Central memory CD8-positive, alpha-beta T cell (primary cell): ENCODE data around the gene TAF13.
A peak's percentile ranks its signal among the peaks of the same experiment; 100 is the strongest.

ENCODE experiments used
- ATAC-seq: fragments of 150-1000 bp; cut with Tn5 transposase; replicated peaks from 2 replicates; pipeline ENCODE4 v1.10.0; 2022; ENCODE audit warnings: mild to moderate bottlenecking, moderate FRiP score, moderate number of reproducible peaks; ENCODE audit not compliant: poor library complexity, severe bottlenecking; ENCODE audit errors: extremely low read depth
- DNase-seq, 2 donors: peaks; one replicate each; pipeline ENCODE4 v3.0.0; 2021; ENCODE audit warnings: low spot score in 2 of 2
- H3K27ac Mint-ChIP-seq: one replicate; pipeline ENCODE4 v1.8.0; 2022; ENCODE audit warnings: low read depth, mild to moderate bottlenecking, moderate library complexity, mixed read lengths
- H3K27me3 Mint-ChIP-seq: one replicate; pipeline ENCODE4 v1.8.0; 2022; ENCODE audit warnings: mixed read lengths
- H3K36me3 Mint-ChIP-seq: one replicate; pipeline ENCODE4 v1.8.0; 2022; ENCODE audit warnings: mild to moderate bottlenecking, moderate library complexity, mixed read lengths; ENCODE audit not compliant: insufficient read depth
- H3K4me1 Mint-ChIP-seq: one replicate; pipeline ENCODE4 v1.8.0; 2022; ENCODE audit warnings: mixed read lengths
- H3K4me3 Mint-ChIP-seq: one replicate; pipeline ENCODE4 v1.8.0; 2022; ENCODE audit warnings: mild to moderate bottlenecking, moderate library complexity, mixed read lengths
- H3K9me3 Mint-ChIP-seq: one replicate; pipeline ENCODE4 v1.8.0; 2022; ENCODE audit warnings: mixed read lengths

The TAF13 gene

DNA sequence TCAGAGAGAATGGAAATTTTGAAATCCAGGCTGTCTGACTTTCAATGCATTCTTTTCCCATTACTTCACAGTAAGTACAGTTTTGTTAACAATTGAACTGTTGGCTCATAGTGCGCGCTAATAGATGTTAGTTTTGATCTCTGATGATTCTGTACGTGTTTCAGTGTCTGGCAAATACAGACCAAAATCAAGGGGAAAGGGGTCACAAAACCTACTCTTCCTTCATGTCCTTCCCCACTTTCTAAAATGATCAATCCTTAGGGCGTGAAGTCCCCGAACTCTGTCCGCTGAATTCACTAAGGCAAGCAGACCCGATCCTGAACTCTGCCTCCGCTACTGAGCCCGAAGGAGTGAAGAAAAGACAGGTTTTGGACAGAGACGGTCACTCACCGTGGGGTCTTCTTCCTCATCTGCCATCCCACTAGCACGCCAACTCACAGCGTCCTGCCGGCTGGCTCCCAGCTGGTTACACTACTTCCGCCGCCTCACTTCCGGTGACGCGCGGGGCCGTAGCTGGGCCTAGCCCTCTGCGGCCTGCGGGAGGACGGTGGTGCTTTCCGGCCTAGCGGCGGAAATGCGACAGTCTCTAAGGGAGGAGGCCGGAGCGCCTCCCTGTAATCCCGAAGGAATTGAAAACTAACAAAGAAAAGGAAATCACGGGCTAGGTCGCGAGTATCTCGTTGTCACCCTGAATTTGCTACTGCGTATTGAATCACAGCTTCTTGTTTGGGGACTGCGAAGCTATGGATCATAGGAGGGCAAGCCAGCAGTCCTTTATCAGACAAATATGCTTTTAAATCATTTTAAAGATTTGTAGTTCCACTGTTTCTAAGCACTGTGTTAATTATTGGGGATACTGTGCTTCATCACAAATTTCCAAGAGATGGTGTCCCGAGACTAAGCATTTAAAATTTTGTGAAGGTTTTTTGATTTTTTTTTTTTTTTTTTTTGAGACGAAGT lies at the start of gene TAF13:
TSS of gene TAF13 (minus strand) at position 473 of the 960 bp plus-strand sequence. CDS start at position 417, 56 bp downstream.
- H3K4me3 Mint-ChIP-seq = peak within 1 kb of the TSS; percentile 95
- no peaks in the 10 kb centered on the region for H3K9me3 Mint-ChIP-seq
- H3K27me3 Mint-ChIP-seq = no peaks in the 10 kb centered on the region
- H3K4me1 Mint-ChIP-seq = peaks cover 29% of the 10 kb centered on the region
- DNase-seq (peak; percentile 70 to 72), ATAC-seq (peak; percentile 98)
- H3K27ac Mint-ChIP-seq = peak within 1 kb of the TSS; percentile 98
- H3K36me3 Mint-ChIP-seq = peaks cover 19% of the 10 kb centered on the region

GRCh38 chr1:109120356-109120755 lies 44.6 kb upstream of the TAF13 start:
- no peak overlapping the region for H3K27ac Mint-ChIP-seq
- H3K4me1 Mint-ChIP-seq = no peaks in the 10 kb centered on the region
- DNase-seq (no peak), ATAC-seq (no peak)
- no peak overlapping the region for H3K4me3 Mint-ChIP-seq
- H3K36me3 Mint-ChIP-seq = peaks cover 3% of the 10 kb centered on the region
- no peaks in the 10 kb centered on the region for H3K9me3 Mint-ChIP-seq
- H3K27me3 Mint-ChIP-seq = no peaks in the 10 kb centered on the region

DNA sequence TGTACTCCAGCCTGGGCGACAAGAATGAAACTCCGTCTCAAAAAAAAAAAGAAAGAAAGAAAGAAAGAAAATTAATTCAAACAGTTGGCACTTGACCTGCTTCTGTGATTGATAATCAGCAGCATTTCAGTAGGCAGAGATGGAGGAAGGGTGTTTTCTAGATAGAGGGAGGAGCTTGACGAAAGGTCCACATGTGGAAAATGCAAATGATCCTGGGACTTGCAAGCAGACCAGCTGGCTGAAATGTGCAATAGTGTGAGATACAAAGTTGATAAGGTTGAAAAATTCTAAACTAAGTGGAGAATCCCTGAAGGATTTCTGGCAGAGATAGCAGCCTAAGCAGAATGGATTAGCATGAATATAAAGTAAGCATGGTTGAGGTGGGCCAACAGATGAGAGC lies 42.3 kb upstream of the TAF13 start:
- H3K27ac Mint-ChIP-seq = no peak overlapping the region
- DNase-seq = no peak
- no peak overlapping the region for H3K4me3 Mint-ChIP-seq
- no peak for ATAC-seq
- H3K9me3 Mint-ChIP-seq = no peaks in the 10 kb centered on the region
- peaks cover 16% of the 10 kb centered on the region for H3K4me1 Mint-ChIP-seq
- peaks cover 12% of the 10 kb centered on the region for H3K36me3 Mint-ChIP-seq
- H3K27me3 Mint-ChIP-seq = no peaks in the 10 kb centered on the region

GRCh38 chr1:109116286-109116685 lies 40.5 kb upstream of the TAF13 start:
- Mint-ChIP-seq H3K36me3 (peaks cover 17% of the 10 kb centered on the region), H3K27ac (no peak overlapping the region), H3K27me3 (no peaks in the 10 kb centered on the region), H3K9me3 (no peaks in the 10 kb centered on the region), H3K4me1 (peaks cover 24% of the 10 kb centered on the region), H3K4me3 (no peak overlapping the region)
- ATAC-seq = no peak
- no peak for DNase-seq

DNA sequence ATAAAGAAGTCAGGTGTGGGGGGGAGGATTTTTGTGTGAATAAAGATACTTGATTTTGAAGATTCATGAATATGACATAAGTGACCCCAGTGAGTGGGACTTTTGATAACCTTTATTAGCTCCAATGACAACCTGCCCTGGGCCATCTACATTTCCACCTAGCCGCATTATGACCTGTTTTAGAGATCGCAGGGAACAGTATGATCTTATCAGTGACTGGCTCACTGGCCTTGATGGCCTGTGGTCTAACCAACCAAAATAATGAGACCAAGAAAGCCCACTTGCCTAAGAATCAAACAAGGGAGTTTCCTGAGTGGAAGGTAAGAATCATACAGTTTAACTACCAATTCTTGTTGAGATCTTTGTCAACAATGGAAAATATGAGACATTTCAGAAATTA lies 39.9 kb upstream of the TAF13 start:
- Mint-ChIP-seq H3K36me3 (peaks cover 16% of the 10 kb centered on the region), H3K27me3 (no peaks in the 10 kb centered on the region), H3K4me1 (peaks cover 24% of the 10 kb centered on the region), H3K27ac (no peak overlapping the region), H3K9me3 (no peaks in the 10 kb centered on the region), H3K4me3 (no peak overlapping the region)
- DNase-seq (no peak), ATAC-seq (no peak)

DNA sequence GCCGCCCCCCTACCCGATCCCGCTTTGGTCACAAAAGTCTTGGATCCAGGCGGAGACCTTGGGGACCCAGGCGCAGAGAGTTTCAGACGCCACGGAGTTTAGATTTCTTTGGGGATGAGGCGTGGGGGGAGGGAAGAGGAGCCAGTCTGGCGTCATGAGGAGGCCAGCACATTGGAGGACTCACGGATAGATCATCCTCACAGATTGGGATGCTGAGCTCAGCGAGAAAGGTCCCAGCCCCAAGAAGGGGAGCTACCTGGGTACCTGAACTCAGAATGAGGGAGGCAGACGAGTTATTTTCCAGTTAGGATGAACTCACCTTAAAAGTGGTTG lies 38.5 kb upstream of the TAF13 start:
- ATAC-seq = no peak
- Mint-ChIP-seq H3K36me3 (peaks cover 16% of the 10 kb centered on the region), H3K4me3 (peak overlapping the region; percentile 92), H3K27ac (peak overlapping the region; percentile 79), H3K4me1 (peaks cover 24% of the 10 kb centered on the region), H3K27me3 (no peaks in the 10 kb centered on the region), H3K9me3 (no peaks in the 10 kb centered on the region)
- DNase-seq = no peak

DNA sequence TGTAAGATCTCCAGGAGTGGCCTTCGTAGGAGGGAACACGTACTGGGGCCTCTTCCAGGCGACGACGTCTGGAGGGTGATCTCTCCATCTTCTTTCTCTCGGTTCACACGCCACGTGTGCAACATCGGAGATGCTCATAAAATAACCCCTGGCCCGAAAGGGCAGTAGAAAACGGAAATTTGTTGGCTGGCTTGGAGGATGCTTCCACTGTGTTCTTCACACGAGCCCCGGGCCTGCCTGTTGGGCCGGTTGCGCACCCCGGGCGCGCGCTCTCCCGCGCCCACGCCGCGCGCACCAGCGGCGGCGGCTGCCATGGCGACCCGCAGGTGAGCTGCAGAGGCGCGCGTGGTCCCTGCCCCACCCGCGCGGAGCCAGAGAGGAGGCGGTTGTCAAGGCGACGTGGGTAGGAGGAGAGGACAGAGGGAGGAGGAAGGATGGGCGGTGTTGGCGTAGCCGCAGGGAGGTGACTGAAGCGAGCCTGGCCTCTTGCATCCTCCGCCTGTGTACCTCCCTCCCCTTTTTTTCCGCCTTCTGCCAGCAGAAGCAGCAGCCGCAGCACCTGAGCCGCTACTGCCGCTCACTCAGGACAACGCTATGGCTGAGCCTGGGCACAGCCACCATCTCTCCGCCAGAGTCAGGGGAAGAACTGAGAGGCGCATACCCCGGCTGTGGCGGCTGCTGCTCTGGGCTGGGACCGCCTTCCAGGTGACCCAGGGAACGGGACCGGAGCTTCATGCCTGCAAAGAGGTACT lies 38.0 kb upstream of the TAF13 start, which contains the start of gene ELAPOR1:
TSS of gene ELAPOR1 (plus strand) at position 526 of the 752 bp plus-strand sequence. CDS start at position 595, 69 bp downstream.
- peak; percentile 75 to 81 for DNase-seq
- Mint-ChIP-seq H3K36me3 (peaks cover 16% of the 10 kb centered on the region), H3K27ac (peak within 1 kb of the TSS; percentile 100), H3K4me3 (peak within 1 kb of the TSS; percentile 92), H3K4me1 (peaks cover 24% of the 10 kb centered on the region), H3K9me3 (no peaks in the 10 kb centered on the region), H3K27me3 (no peaks in the 10 kb centered on the region)
- peak; percentile 87 for ATAC-seq

GRCh38 chr1:109112652-109113285 lies 37.0 kb upstream of the TAF13 start:
- Mint-ChIP-seq H3K4me3 (peak overlapping the region; percentile 92), H3K9me3 (no peaks in the 10 kb centered on the region), H3K27me3 (no peaks in the 10 kb centered on the region), H3K27ac (peak overlapping the region; percentile 100), H3K36me3 (peaks cover 14% of the 10 kb centered on the region), H3K4me1 (peaks cover 24% of the 10 kb centered on the region)
- ATAC-seq (peak; percentile 70), DNase-seq (peak; percentile 84 to 87)

DNA sequence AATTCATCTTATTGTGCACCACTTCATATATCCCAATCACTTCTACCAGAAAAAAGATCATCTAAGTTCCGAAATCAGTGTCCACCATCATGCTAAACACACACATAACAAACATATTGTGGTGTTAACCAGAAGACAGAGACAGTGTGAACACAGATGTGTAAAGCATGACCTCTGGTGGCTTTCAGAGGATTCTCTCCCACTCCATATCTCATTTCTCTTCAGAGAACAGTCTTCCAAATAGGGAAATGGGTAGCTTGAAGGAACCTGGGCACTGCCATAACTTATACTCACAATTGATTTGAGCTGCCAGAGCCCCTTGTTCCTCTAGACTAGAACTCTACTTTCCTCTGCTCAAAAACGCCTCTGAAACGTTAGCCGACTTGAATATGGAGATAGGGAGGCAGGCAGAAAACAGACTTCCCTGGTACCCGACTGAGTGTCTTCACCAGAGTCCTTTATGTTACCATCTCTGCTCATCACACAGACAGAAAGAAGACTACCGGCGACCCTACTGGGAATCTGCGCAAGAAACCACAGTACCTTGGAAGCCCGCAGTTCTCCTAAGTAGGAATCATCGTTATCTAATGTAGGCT lies 36.4 kb upstream of the TAF13 start:
- DNase-seq (no peak), ATAC-seq (no peak)
- H3K9me3 Mint-ChIP-seq = no peaks in the 10 kb centered on the region
- H3K4me1 Mint-ChIP-seq = peaks cover 24% of the 10 kb centered on the region
- H3K27ac Mint-ChIP-seq = peak overlapping the region; percentile 100
- H3K4me3 Mint-ChIP-seq = peak overlapping the region; percentile 92
- H3K27me3 Mint-ChIP-seq = no peaks in the 10 kb centered on the region
- H3K36me3 Mint-ChIP-seq = peaks cover 14% of the 10 kb centered on the region

GRCh38 chr1:109111386-109112055 lies 35.7 kb upstream of the TAF13 start:
- H3K36me3 Mint-ChIP-seq = peaks cover 14% of the 10 kb centered on the region
- no peaks in the 10 kb centered on the region for H3K9me3 Mint-ChIP-seq
- ATAC-seq (no peak), DNase-seq (no peak)
- H3K27ac Mint-ChIP-seq = peak overlapping the region; percentile 100
- peaks cover 24% of the 10 kb centered on the region for H3K4me1 Mint-ChIP-seq
- no peak overlapping the region for H3K4me3 Mint-ChIP-seq
- H3K27me3 Mint-ChIP-seq = no peaks in the 10 kb centered on the region

- Mint-ChIP-seq H3K27ac (no peak overlapping the region), H3K36me3 (peaks cover 14% of the 10 kb centered on the region), H3K4me1 (peaks cover 24% of the 10 kb centered on the region), H3K4me3 (no peak overlapping the region), H3K9me3 (no peaks in the 10 kb centered on the region), H3K27me3 (no peaks in the 10 kb centered on the region)
- DNase-seq (no peak), ATAC-seq (no peak)
These were observed 34.1 kb upstream of the TAF13 start for GRCh38 chr1:109109906-109110305.

GRCh38 chr1:109107785-109108184 lies 32.0 kb upstream of the TAF13 start:
- Mint-ChIP-seq H3K27ac (no peak overlapping the region), H3K9me3 (no peaks in the 10 kb centered on the region), H3K4me3 (no peak overlapping the region), H3K4me1 (peaks cover 5% of the 10 kb centered on the region), H3K36me3 (peaks cover 4% of the 10 kb centered on the region), H3K27me3 (no peaks in the 10 kb centered on the region)
- DNase-seq (no peak), ATAC-seq (no peak)
